K562 (cell line): ENCODE results near the gene IKZF3.

Source experiments
- DMBX1 ChIP-seq: fragments of 250-450 bp; sonication (Bioruptor Pico); IDR thresholded peaks from 2 replicates; pipeline ENCODE4 v1.8.0; 2022; ENCODE audit warnings: inconsistent platforms, mild to moderate bottlenecking, moderate library complexity, borderline replicate concordance
- ELF4 ChIP-seq: fragments of 450-650 bp; formaldehyde crosslinking; IDR thresholded peaks from 2 replicates; pipeline ENCODE4 v1.4.0; 2022; ENCODE audit warnings: missing genetic modification characterization
- GTF2F1 ChIP-seq: IDR thresholded peaks from 2 replicates; pipeline ENCODE4 v1.6.1; 2011; ENCODE audit warnings: low read depth, low read length, improper control_type of control experiment
- POLR2A ChIP-seq: fragments of 450-650 bp; conservative IDR thresholded peaks from 2 replicates; pipeline ENCODE4 v1.6.1; 2016
- POLR2B ChIP-seq: fragments of 450-650 bp; IDR thresholded peaks from 2 replicates; pipeline ENCODE4 v1.6.1; 2018; ENCODE audit warnings: low read depth; ENCODE audit not compliant: partially characterized antibody
- STAT5A ChIP-seq: IDR thresholded peaks from 2 replicates; pipeline ENCODE4 v1.6.1; 2012; ENCODE audit warnings: low read length, inconsistent platforms, borderline replicate concordance
- TF ChIP-seq, protein P1 (sequence below), 2 experiments: fragments of 450-650 bp in 1 of 2; sonication (generic) in 1 of 2; formaldehyde crosslinking in 1 of 2; IDR thresholded peaks in 1 of 2; conservative IDR thresholded peaks in 1 of 2; 2 replicates each; pipeline versions ENCODE4 v1.6.1 to v1.8.1; 2016 to 2023; ENCODE audit warnings: mild to moderate bottlenecking in 2 of 2, moderate library complexity in 2 of 2, inconsistent platforms in 1 of 2, missing genetic modification reagents in 1 of 2
- TF ChIP-seq, protein P2 (sequence below): fragments of 450-650 bp; IDR thresholded peaks from 2 replicates; pipeline ENCODE4 v1.6.1; 2017; ENCODE audit warnings: antibody characterized with exemption, mild to moderate bottlenecking
- TF ChIP-seq, protein P3 (sequence below): sonication (generic); formaldehyde crosslinking; IDR thresholded peaks from 2 replicates; pipeline ENCODE4 v1.8.1; 2022; ENCODE audit warnings: missing genetic modification reagents

DNA sequence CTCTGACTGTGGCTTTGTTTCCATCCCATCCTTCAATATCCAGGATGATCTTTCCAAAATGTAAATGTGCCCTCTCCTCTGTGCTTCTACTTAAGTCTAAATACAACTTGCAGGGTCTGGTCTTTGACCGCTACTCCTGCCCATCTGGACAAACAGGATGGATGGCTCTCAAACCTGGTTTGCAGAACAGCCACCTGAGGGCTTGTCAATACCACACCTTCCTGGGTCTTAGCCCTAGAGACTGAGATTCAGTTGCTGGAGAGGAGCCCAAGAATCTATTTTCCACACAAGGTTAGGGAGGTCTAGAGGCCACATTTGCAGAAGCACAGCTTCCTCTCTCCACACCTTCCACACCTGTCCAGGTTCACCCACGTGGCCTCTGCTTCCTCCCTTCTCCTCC lies 128.2 kb downstream of the IKZF3 start:
- TF ChIP-seq POLR2A: no peak
- no peak for TF ChIP-seq GTF2F1
- TF ChIP-seq, protein P1, sequence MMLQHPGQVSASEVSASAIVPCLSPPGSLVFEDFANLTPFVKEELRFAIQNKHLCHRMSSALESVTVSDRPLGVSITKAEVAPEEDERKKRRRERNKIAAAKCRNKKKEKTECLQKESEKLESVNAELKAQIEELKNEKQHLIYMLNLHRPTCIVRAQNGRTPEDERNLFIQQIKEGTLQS (IDR thresholded peaks at IDR 0.05): no peak
- TF ChIP-seq, protein P1 (CRISPR knock-in tag; conservative IDR thresholded peaks at IDR 0.05): no peak
- TF ChIP-seq STAT5A: no peak
- no peak for TF ChIP-seq POLR2B
- TF ChIP-seq, protein P2, sequence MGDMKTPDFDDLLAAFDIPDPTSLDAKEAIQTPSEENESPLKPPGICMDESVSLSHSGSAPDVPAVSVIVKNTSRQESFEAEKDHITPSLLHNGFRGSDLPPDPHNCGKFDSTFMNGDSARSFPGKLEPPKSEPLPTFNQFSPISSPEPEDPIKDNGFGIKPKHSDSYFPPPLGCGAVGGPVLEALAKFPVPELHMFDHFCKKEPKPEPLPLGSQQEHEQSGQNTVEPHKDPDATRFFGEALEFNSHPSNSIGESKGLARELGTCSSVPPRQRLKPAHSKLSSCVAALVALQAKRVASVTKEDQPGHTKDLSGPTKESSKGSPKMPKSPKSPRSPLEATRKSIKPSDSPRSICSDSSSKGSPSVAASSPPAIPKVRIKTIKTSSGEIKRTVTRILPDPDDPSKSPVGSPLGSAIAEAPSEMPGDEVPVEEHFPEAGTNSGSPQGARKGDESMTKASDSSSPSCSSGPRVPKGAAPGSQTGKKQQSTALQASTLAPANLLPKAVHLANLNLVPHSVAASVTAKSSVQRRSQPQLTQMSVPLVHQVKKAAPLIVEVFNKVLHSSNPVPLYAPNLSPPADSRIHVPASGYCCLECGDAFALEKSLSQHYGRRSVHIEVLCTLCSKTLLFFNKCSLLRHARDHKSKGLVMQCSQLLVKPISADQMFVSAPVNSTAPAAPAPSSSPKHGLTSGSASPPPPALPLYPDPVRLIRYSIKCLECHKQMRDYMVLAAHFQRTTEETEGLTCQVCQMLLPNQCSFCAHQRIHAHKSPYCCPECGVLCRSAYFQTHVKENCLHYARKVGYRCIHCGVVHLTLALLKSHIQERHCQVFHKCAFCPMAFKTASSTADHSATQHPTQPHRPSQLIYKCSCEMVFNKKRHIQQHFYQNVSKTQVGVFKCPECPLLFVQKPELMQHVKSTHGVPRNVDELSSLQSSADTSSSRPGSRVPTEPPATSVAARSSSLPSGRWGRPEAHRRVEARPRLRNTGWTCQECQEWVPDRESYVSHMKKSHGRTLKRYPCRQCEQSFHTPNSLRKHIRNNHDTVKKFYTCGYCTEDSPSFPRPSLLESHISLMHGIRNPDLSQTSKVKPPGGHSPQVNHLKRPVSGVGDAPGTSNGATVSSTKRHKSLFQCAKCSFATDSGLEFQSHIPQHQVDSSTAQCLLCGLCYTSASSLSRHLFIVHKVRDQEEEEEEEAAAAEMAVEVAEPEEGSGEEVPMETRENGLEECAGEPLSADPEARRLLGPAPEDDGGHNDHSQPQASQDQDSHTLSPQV: no peak
- no peak for TF ChIP-seq ELF4
- TF ChIP-seq, protein P3, sequence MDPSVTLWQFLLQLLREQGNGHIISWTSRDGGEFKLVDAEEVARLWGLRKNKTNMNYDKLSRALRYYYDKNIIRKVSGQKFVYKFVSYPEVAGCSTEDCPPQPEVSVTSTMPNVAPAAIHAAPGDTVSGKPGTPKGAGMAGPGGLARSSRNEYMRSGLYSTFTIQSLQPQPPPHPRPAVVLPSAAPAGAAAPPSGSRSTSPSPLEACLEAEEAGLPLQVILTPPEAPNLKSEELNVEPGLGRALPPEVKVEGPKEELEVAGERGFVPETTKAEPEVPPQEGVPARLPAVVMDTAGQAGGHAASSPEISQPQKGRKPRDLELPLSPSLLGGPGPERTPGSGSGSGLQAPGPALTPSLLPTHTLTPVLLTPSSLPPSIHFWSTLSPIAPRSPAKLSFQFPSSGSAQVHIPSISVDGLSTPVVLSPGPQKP (CRISPR knock-in tag): no peak
- TF ChIP-seq DMBX1 (CRISPR knock-in tag): no peak
